GM18907 (cell line): ENCODE data around the gene GNAZ.

Experiments used
- ATAC-seq: cut with Tn5 transposase; IDR thresholded peaks from one replicate; pipeline ENCODE4 v1.9.1; 2021; ENCODE audit warnings: mild to moderate bottlenecking, moderate library complexity; ENCODE audit not compliant: unreplicated experiment

GNAZ gene

GRCh38 chr22:23075525-23076216, 5.4 kb downstream of the GNAZ start:
- no peak for ATAC-seq

- ATAC-seq = no peak
Observed at GRCh38 chr22:23076896-23077572, 6.7 kb downstream of the GNAZ start.

- ATAC-seq = no peak
Observed at GRCh38 chr22:23077627-23078461, 7.5 kb downstream of the GNAZ start.

DNA sequence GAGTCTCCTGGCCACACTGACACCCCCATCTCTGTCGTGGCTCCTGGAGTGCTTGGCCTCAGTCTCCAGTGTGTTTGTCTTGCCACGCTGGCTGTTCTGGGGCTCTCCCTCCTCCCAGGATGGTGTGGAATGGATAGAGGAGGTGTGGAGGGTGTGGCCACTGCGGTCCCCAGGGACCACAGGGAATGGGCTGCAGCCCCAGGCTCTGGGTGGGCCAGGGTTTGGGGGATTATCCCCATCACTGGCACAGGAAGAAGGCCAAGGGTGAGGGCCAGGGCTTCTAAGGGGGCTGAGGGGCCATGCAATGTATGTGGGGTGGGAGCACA, 8.1 kb downstream of the GNAZ start:
- ATAC-seq = no peak

DNA sequence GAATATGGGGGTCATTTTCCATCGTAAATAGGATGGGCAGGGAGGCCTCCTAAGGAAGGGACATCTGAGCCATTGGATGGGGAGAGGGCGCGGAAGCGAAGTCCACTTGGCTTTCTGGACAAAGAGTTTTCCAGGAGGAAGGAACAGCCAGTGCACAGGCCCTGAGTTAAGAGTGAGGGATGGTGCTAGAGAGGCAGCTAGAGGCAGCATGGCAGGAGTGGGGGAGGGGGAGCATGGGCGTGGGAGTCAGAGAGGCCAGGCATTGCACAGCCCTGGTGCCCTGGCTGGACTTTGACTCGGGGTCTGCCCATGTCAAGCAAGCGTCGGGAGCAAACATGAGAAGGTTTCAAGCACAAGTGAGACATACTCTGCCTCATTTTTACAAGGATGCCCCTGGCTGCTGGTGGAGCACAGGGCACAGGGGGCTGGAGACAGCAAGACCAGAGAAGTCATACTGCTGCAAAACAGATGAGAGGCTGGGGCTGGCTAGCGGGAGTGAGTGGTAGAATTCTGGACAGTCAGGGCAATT, 9.0 kb downstream of the GNAZ start:
- ATAC-seq = no peak

- ATAC-seq = no peak
Observed at GRCh38 chr22:23079814-23080521, 9.6 kb downstream of the GNAZ start.

GRCh38 chr22:23080613-23081290, 10.4 kb downstream of the GNAZ start:
- no peak for ATAC-seq

DNA sequence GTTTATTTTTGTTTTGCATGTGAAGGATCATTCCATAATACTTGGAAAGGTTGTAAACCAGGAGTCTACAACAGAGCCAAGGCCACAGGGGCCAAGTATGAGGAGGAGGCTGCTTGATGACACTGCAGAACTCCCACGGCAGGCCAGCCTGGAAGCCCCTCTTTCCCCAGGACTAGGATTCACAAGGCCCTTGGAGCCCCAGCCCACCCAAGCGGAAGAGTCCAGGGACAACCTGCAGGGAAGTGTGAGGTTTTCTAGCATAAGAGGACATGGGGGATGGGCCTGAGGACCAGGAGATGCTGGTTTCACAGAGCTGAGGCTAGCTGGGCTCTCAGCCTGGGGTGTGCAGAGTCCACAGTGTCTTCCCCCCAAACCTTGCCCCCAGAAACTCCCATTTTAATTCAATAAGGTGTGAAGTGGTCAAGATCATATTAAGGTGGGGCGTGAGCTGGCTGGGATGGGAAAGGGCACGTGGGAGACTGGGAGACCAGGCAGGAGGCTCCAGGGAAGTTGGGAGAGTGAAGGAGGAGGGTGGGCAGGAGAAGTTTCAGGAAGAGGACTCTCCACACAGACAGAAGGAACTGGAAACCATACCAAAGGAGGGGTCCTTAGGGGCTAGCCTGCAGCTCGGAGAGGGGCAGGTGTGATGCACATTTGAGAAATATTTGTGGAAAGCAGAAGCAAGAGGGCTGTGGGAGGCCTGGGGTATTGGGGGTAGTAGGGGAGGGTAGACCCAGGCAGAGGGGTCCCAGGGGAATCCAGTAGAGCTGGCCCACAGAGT, 12.4 kb downstream of the GNAZ start:
- no peak for ATAC-seq

- ATAC-seq = no peak
Observed at GRCh38 chr22:23083315-23084021, 13.1 kb downstream of the GNAZ start.

DNA sequence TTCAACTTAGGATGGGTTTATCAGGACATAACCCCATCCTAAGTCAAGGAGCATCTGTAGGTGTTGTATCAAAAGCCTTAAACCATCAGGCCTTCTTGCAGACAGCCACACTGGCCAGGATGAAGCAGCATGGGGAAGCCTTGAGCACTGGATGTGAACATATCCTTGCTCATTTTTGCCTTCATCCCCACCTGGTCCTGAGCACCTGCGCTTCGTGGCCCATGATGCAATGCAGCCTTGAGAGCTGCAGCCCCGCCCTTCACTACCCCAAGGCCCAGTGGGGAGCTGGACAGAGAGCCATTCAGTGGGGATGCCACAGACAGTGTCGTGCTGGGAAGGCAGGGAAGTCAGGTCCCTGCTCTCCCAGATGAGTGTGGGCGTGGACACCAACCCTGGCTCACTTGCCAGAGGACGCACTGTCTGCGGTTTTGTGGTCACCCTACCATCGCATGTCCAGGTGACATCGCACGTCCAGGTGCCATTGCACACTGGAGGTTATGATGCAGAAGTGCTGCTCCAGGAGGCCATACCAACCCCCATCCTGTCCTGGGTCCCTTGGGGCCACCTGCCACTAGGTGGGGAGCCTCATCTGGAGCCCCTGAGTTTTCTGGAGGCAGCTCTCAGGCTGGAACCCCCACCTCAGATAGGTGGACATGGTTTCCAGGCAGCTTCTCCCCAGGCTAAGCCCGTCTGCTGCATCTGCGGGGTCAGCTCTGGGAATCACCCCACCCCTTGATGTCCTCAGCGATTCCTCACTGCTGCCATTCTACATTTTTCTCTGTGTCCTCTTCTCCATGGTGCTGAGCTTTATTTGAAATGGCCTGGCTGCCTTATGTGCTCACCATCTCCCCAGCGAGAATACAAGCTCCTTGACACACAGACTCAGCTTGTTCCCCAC, 14.4 kb downstream of the GNAZ start:
- no peak for ATAC-seq

DNA sequence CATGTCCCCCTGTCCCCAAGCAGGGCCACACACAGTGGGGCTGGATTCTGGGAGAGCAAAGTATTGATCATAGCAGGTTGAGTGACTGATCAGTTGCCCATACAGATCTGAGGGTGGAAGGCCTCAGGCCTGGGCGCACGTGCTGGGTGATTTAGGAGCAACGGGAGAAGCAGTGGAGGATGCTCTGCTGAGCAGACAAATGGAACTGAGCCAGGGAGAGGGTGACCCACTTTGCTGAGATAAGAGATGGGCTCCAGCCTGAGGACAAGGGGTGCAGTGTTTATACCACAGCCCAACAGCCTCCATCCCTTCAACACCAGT, 15.0 kb downstream of the GNAZ start:
- ATAC-seq = no peak

DNA sequence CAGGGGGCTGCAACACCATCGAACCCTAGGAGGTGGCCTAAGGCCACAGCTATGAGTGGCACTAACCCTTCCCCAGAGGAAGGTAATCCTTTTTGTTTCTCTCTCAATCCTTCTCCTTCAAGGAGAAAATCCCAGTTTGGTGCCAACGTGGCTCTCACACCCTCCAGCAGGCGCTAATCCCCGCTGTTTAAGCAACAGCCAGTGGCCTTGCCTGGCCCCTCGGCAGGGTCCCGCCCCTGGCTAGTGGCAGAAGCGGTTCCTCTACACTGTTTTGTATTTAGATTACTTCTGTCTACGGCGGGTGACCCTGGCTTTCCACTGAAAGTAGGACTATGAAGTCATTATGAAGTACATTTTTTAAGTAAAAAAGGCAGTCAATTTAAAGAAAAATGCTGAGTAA, 15.5 kb downstream of the GNAZ start:
- no peak for ATAC-seq

DNA sequence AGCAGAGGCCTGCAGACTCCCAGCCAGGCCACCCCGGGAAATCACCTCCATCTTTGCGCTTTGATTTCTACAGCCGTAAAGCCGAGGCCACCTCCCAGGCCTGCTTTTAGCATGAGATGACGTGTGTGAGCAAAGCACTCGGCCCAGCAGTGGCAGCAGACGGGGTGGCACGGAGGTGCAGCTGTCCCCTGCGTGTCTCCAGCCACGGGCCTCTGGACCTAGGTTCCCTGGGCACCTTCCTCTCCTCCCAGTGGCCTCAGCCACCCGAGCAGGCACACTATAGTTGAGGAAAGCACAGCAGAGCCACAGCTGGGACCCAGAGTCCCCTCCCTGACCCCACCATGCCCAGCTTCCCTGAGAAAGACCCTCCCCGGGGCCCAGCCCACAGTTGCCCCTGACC, 15.9 kb downstream of the GNAZ start:
- ATAC-seq = no peak

- ATAC-seq = no peak
Observed at GRCh38 chr22:23086787-23087186, 16.5 kb downstream of the GNAZ start.

DNA sequence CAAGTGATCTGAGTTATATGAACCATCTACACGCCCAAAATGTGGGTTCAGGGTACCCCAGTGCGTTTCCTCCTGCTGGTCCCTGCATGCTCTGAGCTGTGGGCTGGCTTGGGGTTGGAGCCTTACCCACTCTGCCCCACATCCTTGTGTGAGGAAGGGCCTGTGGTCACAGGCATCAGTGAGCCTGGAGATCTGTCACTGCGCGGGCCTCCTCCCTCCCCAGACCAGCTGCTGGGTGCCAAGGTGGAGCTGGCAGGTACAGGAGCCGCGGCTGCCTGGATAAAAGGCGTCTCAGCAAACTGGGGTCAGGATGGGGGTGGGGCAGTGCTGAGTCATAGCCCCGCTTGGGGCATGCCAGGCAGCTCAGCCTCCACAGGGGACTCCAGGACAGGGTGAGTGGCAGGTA, 17.9 kb downstream of the GNAZ start:
- ATAC-seq = no peak

- no peak for ATAC-seq
Observed at GRCh38 chr22:23089010-23089409, 18.7 kb downstream of the GNAZ start.

DNA sequence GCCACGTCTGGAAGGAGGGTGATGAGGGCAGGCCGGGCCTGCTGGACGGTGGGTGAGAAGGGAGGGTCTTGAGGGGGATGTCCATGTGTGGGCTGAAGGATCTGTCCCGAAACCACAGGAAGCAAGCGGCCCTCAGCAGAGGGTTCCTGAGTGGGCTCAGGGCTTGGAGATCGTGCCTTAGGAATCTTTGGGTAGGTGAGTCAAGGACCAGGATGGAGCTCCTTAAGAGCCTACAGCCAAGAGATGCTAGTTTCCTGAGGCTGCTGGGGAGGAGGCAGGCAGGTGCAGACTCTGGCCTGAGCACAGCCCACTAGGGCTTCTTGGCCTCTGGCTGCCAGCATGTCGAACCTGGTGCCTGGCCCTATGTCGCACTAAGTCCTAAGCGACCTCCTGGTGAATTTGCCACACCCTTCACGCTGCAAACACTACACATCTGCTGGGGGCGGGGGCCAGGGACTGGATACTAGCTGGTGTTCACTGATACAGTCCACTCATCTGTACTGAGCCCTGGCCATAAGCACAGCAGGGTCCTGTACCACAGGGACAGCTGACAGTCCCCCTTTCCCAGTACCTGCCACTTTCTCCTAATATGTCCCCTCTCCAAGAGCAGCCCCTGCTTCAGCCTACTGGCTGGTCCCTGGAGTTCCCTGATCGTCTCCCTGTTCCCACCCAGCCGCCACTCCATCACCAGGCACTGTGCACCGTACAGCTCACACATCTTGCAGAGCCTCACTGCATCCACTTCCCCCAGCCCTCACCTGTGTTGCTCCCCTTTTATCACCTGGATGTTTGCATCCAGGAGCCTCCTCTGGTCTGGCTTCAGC, 19.5 kb downstream of the GNAZ start:
- no peak for ATAC-seq

DNA sequence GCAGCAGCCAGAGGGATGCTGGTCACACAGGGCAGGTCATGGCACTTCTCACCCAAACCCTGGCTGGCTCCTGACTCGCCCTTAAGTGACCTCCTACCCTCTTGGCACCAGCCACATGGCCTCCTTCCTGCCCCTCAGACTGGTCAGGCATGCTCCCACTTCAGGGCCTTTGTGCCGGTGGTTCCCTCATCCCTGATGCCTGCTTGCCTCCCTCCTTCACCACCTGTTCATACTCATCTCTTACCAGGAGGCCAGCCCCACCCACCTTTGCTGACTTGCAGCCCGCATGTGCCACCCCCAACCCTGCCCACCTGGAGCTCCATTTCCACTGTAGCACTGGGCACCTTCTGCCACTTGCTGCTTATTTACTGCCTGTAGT, 20.1 kb downstream of the GNAZ start:
- no peak for ATAC-seq
